Panc1 (cell line): Measurements from ENCODE around the gene KRTAP9-8. TPM values are rescaled to one million over a fixed set of nuclear protein-coding genes. Genes with fewer than 3 reads are reported as not detected.

Experiments used
- ATAC-seq: fragments of 200-7000 bp; cut with Tn5 transposase; 2 replicates; pipeline ENCODE4 v1.9.1; 2020; ENCODE audit warnings: mild to moderate bottlenecking, moderate library complexity
- BruUV-seq: library from RNA; stranded (reverse); fragments of 400-500 nt; replicated peaks from 2 replicates; lab custom pipeline; 2021; lab: Mats Ljungman, UMichigan
- CTCF ChIA-PET: fragments of 300-600 bp; sonication (Branson Sonifier 250); formaldehyde crosslinking; loops from one replicate; lab custom pipeline; 2022; ENCODE audit warnings: antibody characterized with exemption; lab: Charles Lee
- POLR2A ChIA-PET: fragments of 300-600 bp; sonication (Branson Sonifier 250); formaldehyde crosslinking; loops from one replicate; lab custom pipeline; 2022; ENCODE audit warnings: antibody characterized with exemption; lab: Charles Lee
- DNase-seq: peaks from one replicate; pipeline ENCODE4 v3.0.0-alpha.2; 2010; ENCODE audit warnings: low read depth, low spot score
- H3K27ac ChIP-seq: 2 replicates; pipeline ENCODE4 v1.5.1; 2011; ENCODE audit warnings: mild to moderate bottlenecking, low read length, inconsistent platforms
- H3K27me3 ChIP-seq: fragments of 200-500 bp; sonication (Bioruptor generic); 2 replicates; pipeline ENCODE4 v1.6.0; 2014; ENCODE audit warnings: low read length, inconsistent platforms; ENCODE audit not compliant: control insufficient read depth, insufficient read depth
- H3K36me3 ChIP-seq: fragments of 200-500 bp; sonication (Bioruptor generic); 2 replicates; pipeline ENCODE4 v1.5.1; 2014; ENCODE audit warnings: inconsistent platforms, mild to moderate bottlenecking, low read length, moderate library complexity; ENCODE audit not compliant: control insufficient read depth, insufficient read depth
- H3K4me1 ChIP-seq: 2 replicates; pipeline ENCODE4 v1.5.1; 2011; ENCODE audit warnings: inconsistent platforms, mild to moderate bottlenecking, low read length, moderate library complexity; ENCODE audit not compliant: control insufficient read depth, insufficient read depth
- H3K4me3 ChIP-seq, 2 experiments: 2 replicates each; pipeline ENCODE4 v1.5.1; 2011 to 2012; ENCODE audit warnings: low read depth in 2 of 2, low read length in 2 of 2, mild to moderate bottlenecking in 2 of 2, inconsistent platforms in 1 of 2, moderate library complexity in 1 of 2
- H3K9me3 ChIP-seq: fragments of 200-500 bp; sonication (Bioruptor generic); 2 replicates; pipeline ENCODE4 v1.5.1; 2014; ENCODE audit warnings: low read depth, mild to moderate bottlenecking, inconsistent platforms, low read length, moderate library complexity; ENCODE audit not compliant: control insufficient read depth, insufficient read depth
- CTCF ChIP-seq: fragments of 450-650 bp; IDR thresholded peaks from 2 replicates; pipeline ENCODE4 v1.5.1; 2017; ENCODE audit warnings: mild to moderate bottlenecking
- POLR2AphosphoS5 ChIP-seq: IDR thresholded peaks from 2 replicates; pipeline ENCODE4 v1.6.1; 2012; ENCODE audit warnings: mild to moderate bottlenecking, low read depth, low read length, moderate library complexity
- REST ChIP-seq, 2 experiments: IDR thresholded peaks; 2 replicates each; pipeline ENCODE4 v1.6.1; 2011 to 2012; ENCODE audit warnings: low read depth in 2 of 2, control low read depth in 1 of 2, low read length in 1 of 2, mild to moderate bottlenecking in 1 of 2, moderate library complexity in 1 of 2; ENCODE audit not compliant: insufficient read depth in 1 of 2
- SIN3A ChIP-seq: IDR thresholded peaks from 2 replicates; pipeline ENCODE4 v1.6.1; 2012; ENCODE audit warnings: low read depth, mild to moderate bottlenecking, low read length, moderate library complexity, borderline replicate concordance; ENCODE audit not compliant: insufficient read depth
- TCF7L2 ChIP-seq: IDR thresholded peaks from 2 replicates; pipeline ENCODE4 v1.6.1; 2011; ENCODE audit warnings: mild to moderate bottlenecking, low read depth, low read length, inconsistent platforms
- in situ Hi-C: cut with HindIII; loops from 2 replicates; pipeline ENCODE4 v1.10.0; 2016; ENCODE audit warnings: low sequenced_read_pairs, low pct_unique_long_range_greater_than_20kb
- intact Hi-C: fragments of 100-400 bp; cut with micrococcal nuclease; formaldehyde crosslinking; loops from one replicate; pipeline ENCODE4 v1.10.0; 2022; ENCODE audit not compliant: unreplicated experiment
- total RNA-seq: library from RNA; stranded (reverse); gene quantifications from one replicate; pipeline ENCODE4 v1.2.1, GENCODE V29; 2021; ENCODE audit not compliant: unreplicated experiment

KRTAP9-8 gene
- total RNA-seq, 1 experiment from 2014 or later, result not detected

- DNase-seq (no peak), ATAC-seq (no peak)
- Histone ChIP-seq H3K27ac (no peak overlapping the region), H3K4me1 (no peaks in the 10 kb centered on the region), H3K36me3 (no peaks in the 10 kb centered on the region), H3K27me3 (no peaks in the 10 kb centered on the region; the same call in 1 of the 2 replicates), H3K4me3 (no peak overlapping the region), H3K9me3 (no peaks in the 10 kb centered on the region)
- ChIA-PET POLR2A (no interaction called here), CTCF (no interaction called here)
- intact Hi-C loops, result no loop called here
- BruUV-seq, result no TSS peak
- in situ Hi-C loops, result no loop called here
- TF ChIP-seq REST (IDR thresholded peaks at IDR 0.05; ENCODE audit: insufficient read depth in 1 of 2, low read depth in 2 of 2, low read length in 1 of 2), result no peak
These were observed 38.2 kb upstream of the KRTAP9-8 start for GRCh38 chr17:41199421-41200078.

GRCh38 chr17:41211845-41212466 is 25.8 kb upstream of the KRTAP9-8 start:
- POLR2A ChIA-PET, result no interaction called here
- Histone ChIP-seq H3K27ac (no peak overlapping the region), H3K4me3 (no peak overlapping the region), H3K27me3 (peaks cover 7% of the 10 kb centered on the region), H3K36me3 (no peaks in the 10 kb centered on the region), H3K4me1 (no peaks in the 10 kb centered on the region), H3K9me3 (no peaks in the 10 kb centered on the region)
- ATAC-seq, result peak; percentile 30; the same call in 1 of the 2 replicates
- no TSS peak for BruUV-seq
- TF ChIP-seq TCF7L2, result no peak
- TF ChIP-seq SIN3A, result no peak
- no peak for TF ChIP-seq REST (IDR thresholded peaks at IDR 0.05; ENCODE audit: insufficient read depth in 1 of 2, low read depth in 2 of 2, low read length in 1 of 2)
- TF ChIP-seq CTCF, result no peak
- no peak for TF ChIP-seq POLR2AphosphoS5
- intact Hi-C loops, result no loop called here
- in situ Hi-C loops, result no loop called here
- DNase-seq, result peak; percentile 12
- CTCF ChIA-PET, result interaction anchor here (0.6 kb wide), 1 partner anchor 74 kb away, joined by 3 read pairs; no protein-coding TSS in a partner anchor
